ENCODE results near the gene HNRNPH1.

HNRNPH1 gene

DNA sequence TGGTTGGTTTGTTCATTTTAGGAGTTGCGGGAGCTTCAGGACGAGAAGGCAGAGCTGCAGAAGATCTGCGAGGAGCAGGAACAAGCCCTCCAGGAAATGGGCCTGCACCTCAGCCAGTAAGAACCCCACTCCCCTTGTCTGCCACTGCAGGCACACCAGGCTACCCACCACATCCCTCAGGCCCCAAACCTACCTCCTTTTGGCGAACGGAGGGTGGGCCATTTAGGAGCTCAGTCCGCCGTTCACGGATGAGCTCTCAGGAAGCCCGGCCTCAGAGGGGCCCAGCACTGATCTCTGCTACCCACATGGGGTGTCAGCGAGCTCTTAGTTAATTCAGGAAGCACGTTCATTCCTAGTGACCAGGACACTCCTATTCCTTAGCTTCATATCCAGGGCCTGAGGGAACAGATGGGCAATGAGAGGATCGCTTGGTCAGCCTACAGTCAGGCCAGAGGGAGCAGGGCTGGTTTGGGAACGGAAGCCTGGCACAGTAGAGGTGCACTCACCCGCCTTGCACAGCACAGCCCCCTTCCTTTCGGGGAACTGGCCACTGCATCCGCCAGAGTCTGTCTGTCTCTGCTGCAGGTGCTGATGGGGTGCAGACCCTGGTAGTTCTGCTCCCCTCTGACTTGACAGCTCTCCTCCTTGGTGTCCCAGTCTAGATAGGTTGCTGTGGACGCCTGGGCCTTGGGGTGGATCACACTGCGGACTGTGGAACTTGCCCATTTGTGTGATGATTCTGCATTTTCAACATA is 21.4 kb downstream of the HNRNPH1 start:
- no peak overlapping the region for H3K4me3 ChIP-seq (ENCODE audit: control insufficient read depth, low read depth, low read length)
- TF ChIP-seq, protein P1, sequence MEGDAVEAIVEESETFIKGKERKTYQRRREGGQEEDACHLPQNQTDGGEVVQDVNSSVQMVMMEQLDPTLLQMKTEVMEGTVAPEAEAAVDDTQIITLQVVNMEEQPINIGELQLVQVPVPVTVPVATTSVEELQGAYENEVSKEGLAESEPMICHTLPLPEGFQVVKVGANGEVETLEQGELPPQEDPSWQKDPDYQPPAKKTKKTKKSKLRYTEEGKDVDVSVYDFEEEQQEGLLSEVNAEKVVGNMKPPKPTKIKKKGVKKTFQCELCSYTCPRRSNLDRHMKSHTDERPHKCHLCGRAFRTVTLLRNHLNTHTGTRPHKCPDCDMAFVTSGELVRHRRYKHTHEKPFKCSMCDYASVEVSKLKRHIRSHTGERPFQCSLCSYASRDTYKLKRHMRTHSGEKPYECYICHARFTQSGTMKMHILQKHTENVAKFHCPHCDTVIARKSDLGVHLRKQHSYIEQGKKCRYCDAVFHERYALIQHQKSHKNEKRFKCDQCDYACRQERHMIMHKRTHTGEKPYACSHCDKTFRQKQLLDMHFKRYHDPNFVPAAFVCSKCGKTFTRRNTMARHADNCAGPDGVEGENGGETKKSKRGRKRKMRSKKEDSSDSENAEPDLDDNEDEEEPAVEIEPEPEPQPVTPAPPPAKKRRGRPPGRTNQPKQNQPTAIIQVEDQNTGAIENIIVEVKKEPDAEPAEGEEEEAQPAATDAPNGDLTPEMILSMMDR (conservative IDR thresholded peaks at IDR 0.05; ENCODE audit: control insufficient read depth, insufficient read depth, low read depth, low read length) = no peak
- DNase-seq (ENCODE audit: low read depth) = no peak

DNA sequence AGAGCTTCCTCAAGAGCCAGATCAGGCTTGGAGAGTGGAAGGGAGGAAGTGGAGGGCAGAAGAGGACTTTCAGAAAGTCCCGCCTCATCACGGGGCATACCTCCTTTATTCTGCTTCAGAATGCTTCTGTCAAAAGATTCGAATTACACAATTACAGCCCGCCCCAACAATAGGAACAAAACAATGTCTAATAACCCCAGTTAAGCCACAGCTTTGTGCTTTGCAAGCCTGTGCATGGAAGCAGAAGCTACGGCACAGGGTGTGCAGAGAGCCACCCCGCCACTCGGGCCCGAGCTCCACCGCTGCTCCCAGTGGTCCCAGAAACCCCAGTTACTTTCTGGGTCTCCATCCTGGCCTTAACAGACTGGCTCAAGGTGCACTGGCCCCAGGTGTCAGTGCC is 23.5 kb downstream of the HNRNPH1 start:
- H3K4me3 ChIP-seq (ENCODE audit: control insufficient read depth, low read depth, low read length) = no peak overlapping the region
- DNase-seq (ENCODE audit: low read depth) = no peak
- TF ChIP-seq, protein P1 (conservative IDR thresholded peaks at IDR 0.05; ENCODE audit: control insufficient read depth, insufficient read depth, low read depth, low read length) = no peak

DNA sequence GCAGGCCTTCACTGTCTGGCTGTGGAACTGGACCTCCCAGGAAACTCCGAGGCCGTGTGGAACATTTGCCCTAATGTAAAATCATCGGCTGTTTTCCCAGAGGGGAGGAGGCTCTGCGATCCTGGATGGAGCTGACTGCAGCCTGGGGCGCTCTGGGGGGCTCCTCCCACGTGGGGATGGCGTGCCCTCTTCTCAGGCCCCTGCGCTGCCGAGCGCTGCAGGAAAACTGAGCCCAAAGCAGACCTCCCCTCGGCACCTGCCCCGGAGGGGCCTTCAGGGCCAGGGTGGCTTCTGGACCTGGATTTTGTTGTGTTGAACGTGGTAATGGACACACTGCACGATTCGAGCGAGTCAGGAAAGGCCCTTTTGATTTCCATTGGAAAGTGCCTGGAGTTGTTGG is 23.9 kb downstream of the HNRNPH1 start:
- TF ChIP-seq, protein P1 (conservative IDR thresholded peaks at IDR 0.05; ENCODE audit: control insufficient read depth, insufficient read depth, low read depth, low read length) = no peak
- no peak for DNase-seq (ENCODE audit: low read depth)
- no peak overlapping the region for H3K4me3 ChIP-seq (ENCODE audit: control insufficient read depth, low read depth, low read length)

DNA sequence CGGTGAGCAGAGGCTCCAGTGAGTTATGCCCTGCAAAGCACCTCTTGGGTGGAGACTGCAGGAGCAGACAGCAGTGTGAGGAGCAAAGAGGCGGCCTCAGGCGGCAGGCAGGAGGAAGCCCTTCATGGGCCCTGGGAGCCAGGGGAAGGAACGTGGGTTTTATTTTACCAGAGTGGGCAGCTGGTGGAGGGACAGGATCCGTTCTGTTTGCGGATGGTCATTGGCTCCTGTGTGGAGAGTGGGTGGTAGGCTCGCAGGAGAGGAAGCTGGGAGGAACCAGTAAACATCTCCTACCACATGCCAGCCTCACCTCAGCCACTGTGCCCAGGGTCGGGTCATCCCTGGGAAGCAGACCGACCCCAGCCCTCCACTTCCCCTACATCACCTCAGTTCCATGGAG is 24.4 kb downstream of the HNRNPH1 start:
- no peak overlapping the region for H3K4me3 ChIP-seq (ENCODE audit: control insufficient read depth, low read depth, low read length)
- DNase-seq (ENCODE audit: low read depth) = no peak
- TF ChIP-seq, protein P1 (conservative IDR thresholded peaks at IDR 0.05; ENCODE audit: control insufficient read depth, insufficient read depth, low read depth, low read length) = no peak

DNA sequence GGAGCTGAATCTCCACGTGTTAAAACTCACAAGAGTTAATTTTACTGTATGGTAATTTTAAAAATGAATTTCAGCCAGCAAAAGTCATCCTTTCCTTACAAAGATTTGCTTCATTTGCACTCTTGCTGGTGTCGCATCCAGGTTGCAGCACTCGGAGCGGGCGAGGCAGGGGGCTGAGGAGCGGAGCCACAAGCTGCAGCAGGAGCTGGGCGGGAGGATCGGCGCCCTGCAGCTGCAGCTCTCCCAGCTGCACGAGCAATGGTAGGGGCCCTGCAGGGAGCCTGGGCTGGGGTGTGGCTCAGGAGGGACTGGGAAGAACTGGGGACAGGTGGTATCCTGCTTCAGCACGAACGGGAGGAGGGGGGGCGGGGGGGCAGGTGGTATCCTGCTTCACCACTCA is 27.1 kb downstream of the HNRNPH1 start:
- H3K4me3 ChIP-seq (ENCODE audit: control insufficient read depth, low read depth, low read length) = no peak overlapping the region
- TF ChIP-seq, protein P1 (conservative IDR thresholded peaks at IDR 0.05; ENCODE audit: control insufficient read depth, insufficient read depth, low read depth, low read length) = no peak
- no peak for DNase-seq (ENCODE audit: low read depth)

DNA sequence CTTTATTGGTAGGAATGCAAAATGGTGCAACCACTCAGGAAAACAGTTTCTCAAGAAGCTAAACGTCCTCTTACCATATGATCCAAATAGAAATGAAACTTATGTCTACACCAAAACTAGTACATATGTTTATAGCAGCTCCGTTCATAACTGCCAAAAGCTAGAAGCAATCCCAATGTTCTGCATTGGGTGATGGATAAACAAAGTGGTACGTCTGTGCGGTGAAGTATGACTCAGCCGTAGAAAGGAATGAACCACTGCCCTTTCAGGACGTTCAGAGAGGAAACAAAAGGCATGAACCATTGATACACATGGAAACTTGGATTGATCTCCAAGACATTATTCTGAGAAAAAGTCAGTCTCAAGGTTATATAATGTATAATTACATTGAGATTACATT is 27.6 kb downstream of the HNRNPH1 start:
- peak; percentile 67 for DNase-seq (ENCODE audit: low read depth)
- no peak overlapping the region for H3K4me3 ChIP-seq (ENCODE audit: control insufficient read depth, low read depth, low read length)
- TF ChIP-seq, protein P1 (conservative IDR thresholded peaks at IDR 0.05; ENCODE audit: control insufficient read depth, insufficient read depth, low read depth, low read length) = no peak

Data from fibroblast of mammary gland (primary cell).